Adipose tissue (tissue), 3 donors: ENCODE measurements around the gene LPP. TPM values are rescaled to one million over a fixed set of nuclear protein-coding genes. Genes with fewer than 3 reads are reported as not detected.

Source experiments
- H3K27ac ChIP-seq: one replicate; pipeline ENCODE4 v1.5.1; 2013; ENCODE audit warnings: low read depth, low read length
- WGBS, 3 donors: extraction: QIAGEN DNeasy Blood & Tissue Kit; methylation state at CpG; one replicate each; pipeline ENCODE4 v1.1.7; 2013; 5-methylcytosine and 5-hydroxymethylcytosine counted together
- polyA plus RNA-seq, 3 donors: library from polyadenylated mRNA; stranded (reverse); fragments of 200-250 nt; gene quantifications; one replicate each; pipeline ENCODE4 v1.2.3, GENCODE V29; 2013
- donor health status: healthy with polysubstance abuse.
- donor health status: Bipolar disorder and iron deficiency.
- donor health status: healthy.

The LPP gene
- polyA plus RNA-seq, 3 donors = 3.6 to 25.6 (median 11.3) TPM

DNA sequence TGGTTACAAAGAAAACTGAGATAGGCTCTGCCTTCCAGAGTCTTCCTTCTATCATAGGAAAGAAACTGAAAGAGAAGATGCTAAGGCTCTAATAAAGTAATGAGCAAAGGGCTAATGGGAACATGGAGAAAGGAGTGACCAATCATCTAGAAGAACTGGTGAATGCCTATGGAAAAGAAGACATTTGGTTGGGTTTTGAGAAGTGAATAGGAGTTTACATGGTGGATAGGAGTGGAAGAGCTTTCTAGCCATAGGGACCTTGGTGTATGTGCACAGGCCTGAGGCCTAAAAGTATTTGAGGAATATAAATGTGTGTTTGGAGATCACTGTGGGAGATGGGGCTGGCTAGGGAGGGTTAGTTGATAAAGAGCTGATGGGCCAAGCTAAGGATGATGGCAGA is 6.8 kb downstream of the LPP start:
- no peak overlapping the region for H3K27ac ChIP-seq

DNA sequence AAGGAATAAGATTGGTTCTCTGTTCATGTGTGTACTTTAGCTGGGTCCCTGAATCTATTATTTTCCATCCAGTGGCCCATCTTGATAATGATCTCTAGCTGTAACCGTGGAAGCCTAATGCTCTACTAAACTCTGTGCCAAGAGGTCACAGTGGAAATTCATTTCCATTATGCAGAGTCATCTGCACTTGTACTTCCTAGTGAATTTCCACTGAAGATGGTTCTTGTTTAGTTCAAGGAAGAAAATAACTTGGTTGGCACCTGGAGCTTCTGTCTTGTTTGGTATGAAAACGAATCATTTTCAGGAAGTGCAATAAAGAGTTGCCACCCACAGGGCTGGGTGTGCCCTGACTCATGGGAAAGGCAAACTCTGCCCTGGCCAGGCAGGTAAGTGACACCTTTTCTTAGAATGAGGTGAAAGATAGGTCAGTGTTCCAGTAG is 10.3 kb downstream of the LPP start:
- 8 to 24% (median 22%) methylated on average over 2 of the region's 2 CpGs for WGBS, 3 donors
- no peak overlapping the region for H3K27ac ChIP-seq

- 83 to 90% (median 90%) methylated on average over 9 of the region's 9 CpGs for WGBS, 3 donors
- no peak overlapping the region for H3K27ac ChIP-seq
These were observed 11.6 kb downstream of the LPP start for GRCh38 chr3:188165596-188165995.

GRCh38 chr3:188166441-188166840 is 12.5 kb downstream of the LPP start:
- 29 to 83% (median 66%) methylated on average over 3 of the region's 3 CpGs for WGBS, 3 donors
- H3K27ac ChIP-seq = no peak overlapping the region

- WGBS, 3 donors = 71 to 90% (median 86%) methylated on average over 3 of the region's 3 CpGs
- no peak overlapping the region for H3K27ac ChIP-seq
These were observed 14.2 kb downstream of the LPP start for GRCh38 chr3:188168186-188168585.

GRCh38 chr3:188168648-188169047 is 14.7 kb downstream of the LPP start:
- no peak overlapping the region for H3K27ac ChIP-seq

- 90 to 95% (median 91%) methylated on average over 10 of the region's 10 CpGs for WGBS, 3 donors
- H3K27ac ChIP-seq = no peak overlapping the region
These were observed 16.0 kb downstream of the LPP start for GRCh38 chr3:188169830-188170455.

GRCh38 chr3:188170461-188171459 is 16.8 kb downstream of the LPP start:
- WGBS, 3 donors = 78 to 92% (median 88%) methylated on average over 8 of the region's 8 CpGs
- H3K27ac ChIP-seq = no peak overlapping the region

GRCh38 chr3:188171682-188172467 is 17.9 kb downstream of the LPP start:
- 87 to 93% (median 92%) methylated on average over 5 of the region's 5 CpGs for WGBS, 3 donors
- no peak overlapping the region for H3K27ac ChIP-seq

- no peak overlapping the region for H3K27ac ChIP-seq
- WGBS, 3 donors = 92 to 95% (median 94%) methylated on average over 9 of the region's 9 CpGs
These were observed 20.5 kb downstream of the LPP start for GRCh38 chr3:188174317-188175044.

DNA sequence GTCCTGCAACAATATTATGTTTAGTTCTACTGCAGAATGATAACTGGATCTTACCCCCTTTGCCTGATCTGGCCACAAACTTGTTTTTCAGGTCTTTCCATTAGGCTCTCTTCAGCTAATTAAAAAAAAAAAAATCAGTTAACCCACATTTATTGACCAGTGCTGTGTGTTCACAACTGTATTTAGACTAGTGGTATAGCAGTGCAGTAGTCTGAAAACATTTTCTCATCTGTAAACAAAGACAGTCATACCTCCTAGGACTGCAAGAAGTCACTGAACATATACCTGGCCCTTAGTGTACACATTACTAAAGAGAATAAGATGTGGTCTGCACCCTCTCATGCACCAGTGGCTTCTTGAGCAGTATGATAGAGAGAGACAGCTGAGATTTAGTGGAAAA is 22.5 kb downstream of the LPP start:
- no peak overlapping the region for H3K27ac ChIP-seq

- H3K27ac ChIP-seq = no peak overlapping the region
- 98 to 100% (median 100%) methylated on average over 2 of the region's 2 CpGs for WGBS, 3 donors
These were observed 22.9 kb downstream of the LPP start for GRCh38 chr3:188176884-188177283.

- WGBS, 3 donors = 88 to 95% (median 94%) methylated on average over 2 of the region's 2 CpGs
- H3K27ac ChIP-seq = no peak overlapping the region
These were observed 23.8 kb downstream of the LPP start for GRCh38 chr3:188177721-188178120.

GRCh38 chr3:188178293-188178936 is 24.5 kb downstream of the LPP start:
- no peak overlapping the region for H3K27ac ChIP-seq
- WGBS, 3 donors = 75 to 90% (median 86%) methylated on average over 7 of the region's 7 CpGs

DNA sequence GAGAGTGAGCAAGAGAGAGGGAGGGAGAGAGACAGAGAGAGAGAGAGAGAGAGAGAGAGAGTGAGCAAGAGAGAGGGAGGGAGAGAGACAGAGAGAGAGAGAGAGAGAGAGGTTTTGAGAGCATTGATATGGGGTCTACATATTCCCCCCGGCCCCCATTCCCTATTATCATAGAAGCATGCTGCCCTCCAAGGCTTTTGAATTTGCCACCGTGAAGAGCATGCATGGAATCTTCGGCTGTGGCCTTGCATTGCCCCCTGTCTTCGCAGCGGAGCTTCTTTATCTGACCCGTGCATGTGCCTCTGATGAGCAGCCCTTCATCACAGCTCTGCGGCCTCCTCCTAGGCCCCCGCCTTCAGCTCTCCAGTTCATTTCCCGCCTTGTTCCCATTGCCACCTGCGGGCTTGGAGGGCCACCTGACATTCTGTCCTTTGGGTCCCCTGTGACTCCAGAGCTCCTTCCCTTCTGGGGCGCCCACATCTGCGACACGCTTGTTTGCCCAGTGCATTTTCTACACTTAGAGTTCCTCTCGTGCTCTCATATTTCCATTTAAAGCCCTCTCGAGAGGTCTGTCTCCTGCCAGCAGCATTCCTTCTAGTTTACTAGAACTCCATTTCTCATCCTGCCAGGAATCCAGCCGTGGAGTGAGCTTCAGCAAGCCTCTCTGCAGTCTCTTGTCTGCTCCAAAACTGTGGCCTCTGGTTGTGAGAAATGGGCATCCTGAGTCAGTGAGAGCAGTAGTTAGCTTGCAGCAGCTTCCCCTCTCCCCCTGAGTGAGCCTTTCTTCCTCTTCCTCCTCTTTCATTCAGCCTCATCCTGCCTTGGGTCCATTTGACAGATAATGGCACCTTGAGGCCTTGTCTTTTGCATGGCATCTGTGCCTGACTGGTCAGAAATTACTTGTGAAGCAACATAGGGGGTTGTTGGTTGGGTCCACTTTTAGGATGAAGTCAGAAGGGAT is 25.3 kb downstream of the LPP start:
- no peak overlapping the region for H3K27ac ChIP-seq
- WGBS, 3 donors = 54 to 74% (median 60%) methylated on average over 16 of the region's 16 CpGs

DNA sequence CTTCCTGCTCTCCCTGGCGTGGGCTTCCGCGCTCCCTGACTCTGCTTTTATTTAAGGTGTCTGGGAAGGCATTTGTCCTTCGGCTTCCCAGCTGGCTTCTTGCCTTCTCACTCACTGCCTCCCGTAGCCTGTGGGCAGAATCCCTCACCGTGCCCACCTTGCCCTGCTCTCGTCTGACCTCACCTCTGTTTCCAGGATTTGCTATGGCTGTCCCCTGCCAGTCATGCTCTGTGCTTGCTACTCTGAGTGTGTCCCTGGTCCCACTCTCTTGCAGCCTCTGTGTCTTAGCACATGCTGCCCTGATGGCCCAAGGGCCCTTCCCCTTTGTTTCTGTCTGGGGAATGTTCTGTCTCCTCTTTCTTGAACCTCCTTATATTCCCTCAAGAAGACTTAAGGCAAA is 26.2 kb downstream of the LPP start:
- WGBS, 3 donors = 95 to 97% (median 96%) methylated on average over 7 of the region's 7 CpGs
- no peak overlapping the region for H3K27ac ChIP-seq

DNA sequence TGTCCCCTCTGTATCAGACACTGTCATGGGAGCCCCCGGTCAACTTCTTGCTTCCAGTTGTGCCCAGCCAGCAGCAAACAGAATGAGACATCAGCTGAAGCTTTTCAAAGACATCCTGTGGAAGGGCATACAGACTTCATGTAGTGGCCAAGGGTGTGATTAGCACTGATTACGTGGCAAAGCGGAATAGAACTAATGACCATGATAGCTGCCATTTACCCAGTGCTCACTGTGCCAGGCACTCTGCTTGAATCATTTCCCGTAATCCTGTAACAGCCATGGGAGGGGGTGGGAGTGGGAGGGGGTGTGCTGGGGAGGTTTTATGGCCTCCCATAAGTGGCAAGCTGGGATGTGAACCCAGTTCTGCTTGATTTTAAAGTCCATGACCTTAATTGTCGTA is 29.5 kb downstream of the LPP start:
- H3K27ac ChIP-seq = no peak overlapping the region
- 95 to 99% (median 95%) methylated on average over 5 of the region's 5 CpGs for WGBS, 3 donors
